HepG2 (cell line): Measurements from ENCODE around the gene CHML. TPM values are rescaled to one million over a fixed set of nuclear protein-coding genes. Genes with fewer than 3 reads are reported as not detected.

ENCODE experiments used
- ATAC-seq: fragments of 200-7000 bp; cut with Tn5 transposase; 3 replicates; pipeline ENCODE4 v1.9.1; 2020; ENCODE audit warnings: mild to moderate bottlenecking, moderate library complexity
- BruUV-seq: library from RNA; stranded (reverse); fragments of 400-500 nt; replicated peaks from 2 replicates; lab custom pipeline; 2021; lab: Mats Ljungman, UMichigan
- CTCF ChIA-PET: fragments of 300-600 bp; formaldehyde crosslinking; extraction: SDS; loops from one replicate; lab custom pipeline; 2021; ENCODE audit warnings: low total read pairs, inconsistent platforms, low intra/inter-chr PET ratio; lab: Yijun Ruan, JAX
- POLR2A ChIA-PET: fragments of 350-600 bp; sonication (Branson Sonifier 250); formaldehyde crosslinking; loops from one replicate; lab custom pipeline; 2020; ENCODE audit warnings: antibody characterized with exemption, inconsistent platforms; lab: Yijun Ruan, JAX
- DNase-seq: peaks from one replicate; pipeline ENCODE4 v3.0.0-alpha.2; 2015; ENCODE audit warnings: low spot score
- FAIRE-seq: peaks from 3 replicates; lab custom pipeline; 2011; peaks lifted over from hg19 to GRCh38; lab: Jason Lieb, UNC
- H2AFZ ChIP-seq: one replicate; pipeline ENCODE4 v1.6.1; 2011; ENCODE audit warnings: low read length, inconsistent platforms
- H3K27ac ChIP-seq: fragments of 300-600 bp; 3 replicates; pipeline ENCODE4 v1.8.0; 2011; ENCODE audit warnings: mixed run types, mild to moderate bottlenecking, mixed read lengths, low read length, inconsistent platforms; ENCODE audit not compliant: insufficient read depth; ENCODE audit errors: extremely low read length
- H3K27me3 ChIP-seq, 2 experiments: fragments of 200-600 bp in 1 of 2; 2 replicates in 1 of 2; 3 replicates in 1 of 2; pipeline versions ENCODE4 v1.6.0 to v1.8.0; 2011; ENCODE audit warnings: low read length in 2 of 2, mild to moderate bottlenecking in 2 of 2, moderate library complexity in 2 of 2, inconsistent platforms in 1 of 2; ENCODE audit not compliant: insufficient read depth in 2 of 2, control insufficient read depth in 1 of 2
- H3K36me3 ChIP-seq, 2 experiments: fragments of 200-600 bp in 1 of 2; replicated peaks in 1 of 2; 2 replicates in 1 of 2; 3 replicates in 1 of 2; pipeline versions ENCODE4 v1.5.1 to v1.8.0; 2011; ENCODE audit warnings: low read length in 2 of 2, inconsistent platforms in 1 of 2; ENCODE audit not compliant: insufficient read depth in 2 of 2, control insufficient read depth in 1 of 2
- H3K4me1 ChIP-seq: 2 replicates; pipeline ENCODE4 v1.5.1; 2012; ENCODE audit warnings: low read length, inconsistent platforms; ENCODE audit not compliant: insufficient read depth
- H3K4me2 ChIP-seq: 2 replicates; pipeline ENCODE4 v1.6.0; 2011; ENCODE audit warnings: low read depth, low read length, inconsistent platforms
- H3K4me3 ChIP-seq, 3 experiments: fragments of 200-600 bp in 1 of 3; sonication (generic), shearing (Covaris generic) in 1 of 3; replicated peaks in 1 of 3; 2 replicates each; pipeline ENCODE4 v1.5.1; 2011 to 2016; ENCODE audit warnings: low read length in 3 of 3, inconsistent platforms in 2 of 3, low read depth in 2 of 3, mild to moderate bottlenecking in 2 of 3, control low read depth in 1 of 3, mixed read lengths in 1 of 3; ENCODE audit not compliant: insufficient read depth in 1 of 3
- H3K79me2 ChIP-seq: one replicate; pipeline ENCODE4 v1.6.1; 2011; ENCODE audit warnings: low read length, inconsistent platforms; ENCODE audit not compliant: insufficient read depth
- H3K9ac ChIP-seq: 2 replicates; pipeline ENCODE4 v1.6.0; 2011; ENCODE audit warnings: mild to moderate bottlenecking, low read depth, low read length, inconsistent platforms; ENCODE audit not compliant: insufficient read depth
- H3K9me3 ChIP-seq: 2 replicates; pipeline ENCODE4 v1.5.1; 2012; ENCODE audit warnings: mild to moderate bottlenecking, low read length
- H4K20me1 ChIP-seq: 2 replicates; pipeline ENCODE4 v1.6.0; 2011; ENCODE audit warnings: inconsistent platforms, mild to moderate bottlenecking, low read length, moderate library complexity; ENCODE audit not compliant: insufficient read depth
- IKZF1 ChIP-seq: fragments of 450-650 bp; IDR thresholded peaks from 2 replicates; pipeline ENCODE4 v1.7.1; 2016
- MED1 ChIP-seq: sonication (generic); formaldehyde crosslinking; IDR thresholded peaks from 2 replicates; pipeline ENCODE4 v1.4.0; 2020; ENCODE audit warnings: missing genetic modification reagents
- NR2F6 ChIP-seq, 2 experiments: IDR thresholded peaks; 2 replicates each; pipeline ENCODE4 v1.6.1; 2016; ENCODE audit warnings: antibody characterized with exemption in 1 of 2, mild to moderate bottlenecking in 1 of 2
- SMAD3 ChIP-seq: sonication (generic); formaldehyde crosslinking; IDR thresholded peaks from 2 replicates; pipeline ENCODE4 v1.4.0; 2020; ENCODE audit warnings: missing genetic modification reagents
- STAG1 ChIP-seq: sonication (generic); formaldehyde crosslinking; IDR thresholded peaks from 2 replicates; pipeline ENCODE4 v1.4.0; 2020; ENCODE audit warnings: missing genetic modification reagents
- ZKSCAN1 ChIP-seq: fragments of 150-350 bp; IDR thresholded peaks from 2 replicates; pipeline ENCODE4 v1.6.1; 2014; ENCODE audit warnings: low read length
- ZNF570 ChIP-seq: sonication (generic); formaldehyde crosslinking; IDR thresholded peaks from 2 replicates; pipeline ENCODE4 v1.4.0; 2020; ENCODE audit warnings: mild to moderate bottlenecking, missing genetic modification reagents, borderline replicate concordance
- WGBS: methylation state at CpG from one replicate; pipeline ENCODE4 v1.1.6; 2017; ENCODE audit warnings: low lambda C conversion rate; 5-methylcytosine and 5-hydroxymethylcytosine counted together
- in situ Hi-C: cut with HindIII; loops from 2 replicates; pipeline ENCODE4 v1.10.0; 2017; ENCODE audit warnings: low pct_unique_long_range_greater_than_20kb; ENCODE audit not compliant: extremely low pct_ligation_motif_present
- intact Hi-C: fragments of 100-400 bp; cut with micrococcal nuclease; formaldehyde crosslinking; loops from one replicate; pipeline ENCODE4 v1.10.0; 2022; ENCODE audit not compliant: unreplicated experiment
- polyA plus RNA-seq, 8 experiments: library from polyadenylated mRNA; depleted of rRNA in 3 of 8; stranded (reverse) in 7 of 8; unstranded in 1 of 8; fragments of >200 nt; fragmentation: Illumina TruSeq in 4 of 8; extraction: Trizol in 4 of 8; gene quantifications; 2 replicates each; pipeline versions ENCODE4 v1.2.1 to v1.2.3, GENCODE V29; 2011 to 2016; ENCODE audit warnings: low read depth in 4 of 8, missing spikeins in 1 of 8, mixed read lengths in 1 of 8; ENCODE audit not compliant: insufficient read depth in 1 of 8
- total RNA-seq, 5 experiments: library from RNA; depleted of rRNA; stranded (reverse); fragments of >200 nt; fragmentation: Illumina TruSeq; extraction: Trizol; gene quantifications; 2 replicates each; pipeline ENCODE4 v1.2.3, GENCODE V29; 2016; ENCODE audit warnings: low read depth in 1 of 5
- TF ChIP-seq, protein P1 (sequence below): sonication (generic); formaldehyde crosslinking; IDR thresholded peaks from 2 replicates; pipeline ENCODE4 v1.5.0; 2020; ENCODE audit warnings: mild to moderate bottlenecking, missing genetic modification reagents, moderate library complexity
- TF ChIP-seq, protein P2 (sequence below): sonication (generic); formaldehyde crosslinking; IDR thresholded peaks from 2 replicates; pipeline ENCODE4 v1.4.0; 2020; ENCODE audit warnings: missing genetic modification reagents

CHML gene
- total and polyA plus RNA-seq, 2 of the 13 experiments (the other 11 are each of a cell fraction or from before 2014, with no cell fraction given) = 5.2 to 16.7 TPM

DNA sequence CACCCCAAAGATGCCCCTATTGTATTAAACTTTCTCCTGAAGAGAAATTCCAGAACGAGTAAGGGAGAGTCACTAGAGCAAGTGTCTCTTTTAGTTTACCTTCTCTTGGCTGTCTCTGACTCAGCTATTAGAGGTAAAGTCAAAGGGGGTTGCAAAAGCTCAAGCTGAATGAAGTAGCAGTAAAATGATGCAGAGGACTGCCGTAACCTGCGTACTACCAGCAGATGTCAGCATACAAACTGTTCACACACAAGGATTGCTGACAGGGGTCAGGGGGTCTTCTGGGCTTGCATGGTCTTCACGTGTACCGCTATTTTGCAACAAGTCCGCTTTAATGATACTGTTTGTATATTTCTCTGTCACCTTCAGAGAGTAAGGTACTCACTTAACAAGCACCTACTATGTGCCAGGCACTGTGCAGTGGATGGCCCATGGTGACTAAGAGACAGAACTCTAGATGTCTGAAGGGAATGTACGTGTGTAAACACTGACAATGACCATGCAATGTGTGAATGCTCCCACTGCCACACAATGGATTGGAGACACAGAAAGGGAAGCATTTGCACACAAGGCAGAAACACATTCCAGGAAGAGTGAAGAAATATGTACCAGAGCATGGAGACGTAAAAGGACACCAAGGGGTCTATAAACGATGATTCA is 34.9 kb downstream of the CHML start:
- intact Hi-C loops (no loop called here), in situ Hi-C loops (no loop called here)
- H3K9me3 ChIP-seq = no peaks in the 10 kb centered on the region
- H3K4me3 ChIP-seq = no peak overlapping the region
- H3K27me3 ChIP-seq = no peaks in the 10 kb centered on the region; a peak in 1 of 5 replicates
- DNase-seq (peak; percentile 26), ATAC-seq (peak; percentile 75), FAIRE-seq (peak; percentile 12)
- no peak overlapping the region for H3K27ac ChIP-seq
- BruUV-seq = no TSS peak
- no peaks in the 10 kb centered on the region for H3K79me2 ChIP-seq
- POLR2A ChIA-PET = no interaction called here
- H4K20me1 ChIP-seq = no peaks in the 10 kb centered on the region; the same call in 1 of the 2 replicates
- CTCF ChIA-PET = no interaction called here
- H3K36me3 ChIP-seq = no peaks in the 10 kb centered on the region
- peaks cover 4% of the 10 kb centered on the region for H3K4me1 ChIP-seq
- no peak overlapping the region for H3K9ac ChIP-seq
- H2AFZ ChIP-seq = no peak overlapping the region
- no peak overlapping the region for H3K4me2 ChIP-seq
- 88% methylated on average over 9 of the region's 9 CpGs for WGBS
- TF ChIP-seq, protein P1, sequence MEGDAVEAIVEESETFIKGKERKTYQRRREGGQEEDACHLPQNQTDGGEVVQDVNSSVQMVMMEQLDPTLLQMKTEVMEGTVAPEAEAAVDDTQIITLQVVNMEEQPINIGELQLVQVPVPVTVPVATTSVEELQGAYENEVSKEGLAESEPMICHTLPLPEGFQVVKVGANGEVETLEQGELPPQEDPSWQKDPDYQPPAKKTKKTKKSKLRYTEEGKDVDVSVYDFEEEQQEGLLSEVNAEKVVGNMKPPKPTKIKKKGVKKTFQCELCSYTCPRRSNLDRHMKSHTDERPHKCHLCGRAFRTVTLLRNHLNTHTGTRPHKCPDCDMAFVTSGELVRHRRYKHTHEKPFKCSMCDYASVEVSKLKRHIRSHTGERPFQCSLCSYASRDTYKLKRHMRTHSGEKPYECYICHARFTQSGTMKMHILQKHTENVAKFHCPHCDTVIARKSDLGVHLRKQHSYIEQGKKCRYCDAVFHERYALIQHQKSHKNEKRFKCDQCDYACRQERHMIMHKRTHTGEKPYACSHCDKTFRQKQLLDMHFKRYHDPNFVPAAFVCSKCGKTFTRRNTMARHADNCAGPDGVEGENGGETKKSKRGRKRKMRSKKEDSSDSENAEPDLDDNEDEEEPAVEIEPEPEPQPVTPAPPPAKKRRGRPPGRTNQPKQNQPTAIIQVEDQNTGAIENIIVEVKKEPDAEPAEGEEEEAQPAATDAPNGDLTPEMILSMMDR (CRISPR knock-in tag) = peak; percentile 48
- TF ChIP-seq ZKSCAN1 = peak; percentile 96
- TF ChIP-seq MED1 (CRISPR knock-in tag) = no peak
- no peak for TF ChIP-seq NR2F6 (IDR thresholded peaks at IDR 0.05)
- peak; percentile 30; the same call in 1 of the 2 replicates for TF ChIP-seq NR2F6 (CRISPR knock-in tag; IDR thresholded peaks at IDR 0.05)
- TF ChIP-seq ZNF570 (CRISPR knock-in tag) = no peak
- TF ChIP-seq STAG1 (CRISPR knock-in tag) = peak; percentile 35; the same call in 1 of the 2 replicates
- no peak for TF ChIP-seq SMAD3 (CRISPR knock-in tag)
- no peak for TF ChIP-seq IKZF1
- TF ChIP-seq, protein P2, sequence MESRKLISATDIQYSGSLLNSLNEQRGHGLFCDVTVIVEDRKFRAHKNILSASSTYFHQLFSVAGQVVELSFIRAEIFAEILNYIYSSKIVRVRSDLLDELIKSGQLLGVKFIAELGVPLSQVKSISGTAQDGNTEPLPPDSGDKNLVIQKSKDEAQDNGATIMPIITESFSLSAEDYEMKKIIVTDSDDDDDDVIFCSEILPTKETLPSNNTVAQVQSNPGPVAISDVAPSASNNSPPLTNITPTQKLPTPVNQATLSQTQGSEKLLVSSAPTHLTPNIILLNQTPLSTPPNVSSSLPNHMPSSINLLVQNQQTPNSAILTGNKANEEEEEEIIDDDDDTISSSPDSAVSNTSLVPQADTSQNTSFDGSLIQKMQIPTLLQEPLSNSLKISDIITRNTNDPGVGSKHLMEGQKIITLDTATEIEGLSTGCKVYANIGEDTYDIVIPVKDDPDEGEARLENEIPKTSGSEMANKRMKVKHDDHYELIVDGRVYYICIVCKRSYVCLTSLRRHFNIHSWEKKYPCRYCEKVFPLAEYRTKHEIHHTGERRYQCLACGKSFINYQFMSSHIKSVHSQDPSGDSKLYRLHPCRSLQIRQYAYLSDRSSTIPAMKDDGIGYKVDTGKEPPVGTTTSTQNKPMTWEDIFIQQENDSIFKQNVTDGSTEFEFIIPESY (CRISPR knock-in tag) = peak; percentile 36; the same call in 1 of the 2 replicates
